Right lung (tissue), 5 donors: ENCODE results near the gene RUFY4. TPM values are rescaled to one million over a fixed set of nuclear protein-coding genes. Genes with fewer than 3 reads are reported as not detected.

Experiments used
- polyA plus RNA-seq, 5 donors: library from polyadenylated mRNA; unstranded; fragments of 120-200 nt; gene quantifications; one replicate each; pipeline versions ENCODE4 v1.2.1 to v1.2.3, GENCODE V29; 2013; ENCODE audit warnings: inconsistent platforms in 1 of 5, low replicate concordance in 1 of 5; ENCODE audit not compliant: insufficient read length in 5 of 5, insufficient read depth in 1 of 5

RUFY4 gene
- polyA plus RNA-seq, 5 donors = 0.29 to 0.79 (median 0.34) TPM

Other genes with a start within 250 kb of the RUFY4 start
- gene TNS1, start 66.3 kb upstream of the RUFY4 start, polyA plus RNA-seq = 100 to 1,000 TPM; 113 to 196 (median 125) TPM
- under 1 TPM; 0.23 to 0.42 (median 0.34) TPM for gene CXCR2, start 56.8 kb downstream of the RUFY4 start, polyA plus RNA-seq
- gene CXCR1, start 97.7 kb downstream of the RUFY4 start, polyA plus RNA-seq = under 1 TPM in 3 of 5 donors, not detected in 2; 0.04 to 0.13 (median 0.08) TPM
- 100 to 1,000 TPM; 237 to 268 (median 252) TPM for gene ARPC2, start 147.9 kb downstream of the RUFY4 start, polyA plus RNA-seq
- 1 to 10 TPM; 1.1 to 1.9 (median 1.3) TPM for gene GPBAR1, start 191.8 kb downstream of the RUFY4 start, polyA plus RNA-seq
- 100 to 1,000 TPM in 4 of 5 donors, 10 to 100 TPM in 1; 92.3 to 121 (median 112) TPM for gene AAMP, start 200.9 kb downstream of the RUFY4 start, polyA plus RNA-seq
- gene PNKD, start 201.3 kb downstream of the RUFY4 start, polyA plus RNA-seq = 10 to 100 TPM; 50.1 to 70.8 (median 67.6) TPM
- gene TMBIM1, start 223.2 kb downstream of the RUFY4 start, polyA plus RNA-seq = 10 to 100 TPM; 65.6 to 79.6 (median 73.4) TPM